Stimulated activated CD8-positive, alpha-beta memory T cell treated with anti-CD3 and anti-CD28 coated beads, Interleukin-4, amount 100 ng/mL, for 48 hours (primary cell): ENCODE results near the gene YJU2.

Source experiments
- DNase-seq: peaks from one replicate; pipeline ENCODE4 v3.0.0-alpha.2; 2020

Gene YJU2

GRCh38 chr19:4301590-4302242, 54.8 kb downstream of the YJU2 start:
- DNase-seq, result no peak

GRCh38 chr19:4302243-4302640, 55.4 kb downstream of the YJU2 start, which contains the start of gene TMIGD2:
Gene TMIGD2 (minus strand): TSS chr19:4302389. CDS start chr19:4302385, 4 bp downstream.
- no peak for DNase-seq

GRCh38 chr19:4303819-4304537, 57.1 kb downstream of the YJU2 start:
- DNase-seq, result no peak

- peak; percentile 88 for DNase-seq
Measured at GRCh38 chr19:4304538-4305256, 57.8 kb downstream of the YJU2 start, which contains the start of gene FSD1. Gene FSD1 (plus strand): TSS chr19:4304598. CDS start chr19:4304747, 149 bp downstream.

GRCh38 chr19:4305257-4305612, 58.4 kb downstream of the YJU2 start:
- no peak for DNase-seq

- no peak for DNase-seq
Measured at GRCh38 chr19:4305659-4306058, 58.8 kb downstream of the YJU2 start.

GRCh38 chr19:4310247-4311121, 63.6 kb downstream of the YJU2 start:
- DNase-seq, result peak; percentile 53

GRCh38 chr19:4313847-4314490, 67.1 kb downstream of the YJU2 start:
- DNase-seq, result no peak

GRCh38 chr19:4316956-4317355, 70.1 kb downstream of the YJU2 start:
- no peak for DNase-seq

- no peak for DNase-seq
Measured at GRCh38 chr19:4318460-4318859, 71.6 kb downstream of the YJU2 start.
